Mesenchymal stem cell (in vitro differentiated cells and primary cell): ENCODE data around the gene HSPA9.
A peak's percentile ranks its signal among the peaks of the same experiment; 100 is the strongest.

Experiments
- DNase-seq: peaks from one replicate; pipeline ENCODE4 v3.0.0-alpha.2; 2013
- H2AFZ ChIP-seq: one replicate; pipeline ENCODE4 v1.6.1; 2013; ENCODE audit warnings: low read depth, mild to moderate bottlenecking, control low read depth, inconsistent platforms, low read length, moderate library complexity
- H2AK5ac ChIP-seq: 2 replicates; pipeline ENCODE4 v1.6.1; 2013; ENCODE audit warnings: low read length, moderate library complexity, mild to moderate bottlenecking, inconsistent platforms; ENCODE audit not compliant: severe bottlenecking
- H2BK120ac ChIP-seq: one replicate; pipeline ENCODE4 v1.6.1; 2013; ENCODE audit warnings: low read depth, mild to moderate bottlenecking, inconsistent platforms, low read length, moderate library complexity
- H2BK12ac ChIP-seq, 2 experiments: one replicate each; pipeline ENCODE4 v1.6.1; 2013; ENCODE audit warnings: inconsistent platforms in 2 of 2, low read length in 2 of 2, mild to moderate bottlenecking in 2 of 2, moderate library complexity in 2 of 2, control low read depth in 1 of 2
- H2BK15ac ChIP-seq: one replicate; pipeline ENCODE4 v1.6.1; 2013; ENCODE audit warnings: mild to moderate bottlenecking, low read depth, inconsistent platforms; ENCODE audit not compliant: poor library complexity, severe bottlenecking
- H2BK5ac ChIP-seq: 2 replicates; pipeline ENCODE4 v1.6.1; 2013; ENCODE audit warnings: low read depth, mild to moderate bottlenecking, low read length, control low read depth, inconsistent platforms; ENCODE audit not compliant: poor library complexity, severe bottlenecking
- H3K14ac ChIP-seq, 2 experiments: one replicate each; pipeline ENCODE4 v1.6.1; 2013; ENCODE audit warnings: inconsistent platforms in 2 of 2, low read length in 2 of 2, control low read depth in 1 of 2, mild to moderate bottlenecking in 1 of 2, moderate library complexity in 1 of 2
- H3K18ac ChIP-seq, 2 experiments: one replicate each; pipeline ENCODE4 v1.6.1; 2013; ENCODE audit warnings: inconsistent platforms in 2 of 2, low read length in 2 of 2, control low read depth in 1 of 2, low read depth in 1 of 2, mild to moderate bottlenecking in 1 of 2
- H3K23ac ChIP-seq, 2 experiments: one replicate each; pipeline ENCODE4 v1.6.1; 2013; ENCODE audit warnings: inconsistent platforms in 2 of 2, low read length in 2 of 2, mild to moderate bottlenecking in 2 of 2, moderate library complexity in 2 of 2, control low read depth in 1 of 2
- H3K27ac ChIP-seq: 2 replicates; pipeline ENCODE4 v1.5.1; 2013; ENCODE audit warnings: mild to moderate bottlenecking, moderate library complexity, low read length, control low read depth, inconsistent platforms; ENCODE audit not compliant: poor library complexity, severe bottlenecking
- H3K27me3 ChIP-seq, 2 experiments: 2 replicates each; pipeline versions ENCODE4 v1.6.1 to v1.7.0; 2013; ENCODE audit warnings: low read length in 2 of 2, mild to moderate bottlenecking in 2 of 2, moderate library complexity in 2 of 2, control low read depth in 1 of 2, inconsistent platforms in 1 of 2; ENCODE audit not compliant: control insufficient read depth in 1 of 2, insufficient read depth in 1 of 2
- H3K36me3 ChIP-seq, 2 experiments: 2 replicates each; pipeline versions ENCODE4 v1.6.1 to v1.7.0; 2013; ENCODE audit warnings: low read length in 2 of 2, control low read depth in 1 of 2, inconsistent platforms in 1 of 2, low read depth in 1 of 2, mild to moderate bottlenecking in 1 of 2; ENCODE audit not compliant: insufficient read depth in 2 of 2, control insufficient read depth in 1 of 2
- H3K4ac ChIP-seq, 2 experiments: one replicate each; pipeline ENCODE4 v1.6.1; 2013; ENCODE audit warnings: inconsistent platforms in 2 of 2, low read length in 2 of 2, mild to moderate bottlenecking in 2 of 2, moderate library complexity in 2 of 2, control low read depth in 1 of 2, low read depth in 1 of 2
- H3K4me1 ChIP-seq: 2 replicates; pipeline ENCODE4 v1.6.1; 2013; ENCODE audit warnings: low read depth, low read length, control low read depth; ENCODE audit not compliant: control insufficient read depth, insufficient read depth
- H3K4me2 ChIP-seq: 2 replicates; pipeline ENCODE4 v1.6.1; 2013; ENCODE audit warnings: low read length, mild to moderate bottlenecking, inconsistent platforms; ENCODE audit not compliant: poor library complexity, severe bottlenecking
- H3K4me3 ChIP-seq, 2 experiments: 2 replicates each; pipeline versions ENCODE4 v1.5.1 to v1.7.0; 2013; ENCODE audit warnings: low read length in 2 of 2, mild to moderate bottlenecking in 2 of 2, control low read depth in 1 of 2, low read depth in 1 of 2; ENCODE audit not compliant: insufficient read depth in 1 of 2
- H3K79me1 ChIP-seq: replicated peaks from 2 replicates; pipeline ENCODE4 v1.6.1; 2013; ENCODE audit warnings: mild to moderate bottlenecking, control low read depth, low read length, inconsistent platforms; ENCODE audit not compliant: poor library complexity, severe bottlenecking
- H3K9ac ChIP-seq: 2 replicates; pipeline ENCODE4 v1.7.0; 2013; ENCODE audit warnings: mild to moderate bottlenecking, low read length, moderate library complexity
- H3K9me3 ChIP-seq: 2 replicates; pipeline ENCODE4 v1.7.0; 2013; ENCODE audit warnings: mild to moderate bottlenecking, low read length; ENCODE audit not compliant: control insufficient read depth
- H4K8ac ChIP-seq: one replicate; pipeline ENCODE4 v1.6.1; 2013; ENCODE audit warnings: inconsistent platforms, mild to moderate bottlenecking, low read length, moderate library complexity
- H4K91ac ChIP-seq: one replicate; pipeline ENCODE4 v1.6.1; 2013; ENCODE audit warnings: mild to moderate bottlenecking, low read length, inconsistent platforms
- WGBS: methylation state at CpG from one replicate; pipeline ENCODE4 v1.1.7; 2013; ENCODE audit warnings: mixed read lengths; 5-methylcytosine and 5-hydroxymethylcytosine counted together

HSPA9 gene

DNA sequence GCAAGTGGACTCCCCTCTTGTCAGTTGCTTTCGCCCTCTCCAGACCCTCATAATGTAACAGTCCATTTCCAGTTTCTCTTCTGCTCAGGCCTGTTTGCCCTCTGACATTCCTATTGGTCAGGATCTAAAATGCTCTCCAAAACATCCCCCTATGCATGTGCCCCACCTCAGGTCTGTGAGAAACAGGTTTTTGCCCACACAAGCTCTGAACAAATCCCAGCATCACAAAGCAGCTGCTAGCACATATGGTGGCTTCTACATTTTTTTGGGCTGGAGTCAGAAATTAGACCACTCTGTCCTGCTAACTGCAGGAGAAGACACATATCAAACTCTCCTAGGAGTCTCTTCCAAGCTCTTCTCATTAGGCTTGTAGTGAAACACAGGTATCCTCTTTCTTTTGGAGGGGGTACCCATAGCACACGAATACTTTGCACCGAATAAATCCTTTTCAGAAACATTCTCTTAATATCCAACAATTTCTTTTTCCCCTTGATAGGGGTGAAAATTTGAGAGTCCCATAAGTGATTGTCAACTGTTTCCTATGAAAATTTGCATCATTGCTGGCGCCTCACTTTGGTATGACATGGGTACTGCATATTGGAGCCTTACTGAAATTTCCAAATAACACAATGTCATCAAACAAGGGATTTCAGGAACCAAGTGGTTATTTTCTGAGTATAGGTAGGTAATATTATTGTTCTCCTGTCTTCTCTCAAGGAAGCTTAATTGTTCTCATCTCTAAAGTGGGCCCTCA lies 19.3 kb upstream of the HSPA9 start:
- Histone ChIP-seq H3K27me3 (peaks cover 5 to 9% of the 10 kb centered on the region in 2 experiments), H3K4me2 (no peak overlapping the region), H3K36me3 (no peaks in the 10 kb centered on the region), H2AK5ac (no peak overlapping the region), H2BK15ac (no peak overlapping the region), H3K23ac (no peak overlapping the region), H2AFZ (no peak overlapping the region), H3K9ac (no peak overlapping the region), H3K4ac (no peak overlapping the region), H2BK120ac (no peak overlapping the region), H3K4me3 (no peak overlapping the region), H3K14ac (no peak overlapping the region), H3K27ac (no peak overlapping the region), H4K91ac (no peak overlapping the region), H4K8ac (no peak overlapping the region), H3K4me1 (no peaks in the 10 kb centered on the region), H2BK5ac (no peak overlapping the region), H3K79me1 (no peaks in the 10 kb centered on the region), H3K18ac (no peak overlapping the region), H3K9me3 (no peaks in the 10 kb centered on the region), H2BK12ac (no peak overlapping the region)
- WGBS: 85% methylated on average over 1 of the region's 4 CpGs
- no peak for DNase-seq

DNA sequence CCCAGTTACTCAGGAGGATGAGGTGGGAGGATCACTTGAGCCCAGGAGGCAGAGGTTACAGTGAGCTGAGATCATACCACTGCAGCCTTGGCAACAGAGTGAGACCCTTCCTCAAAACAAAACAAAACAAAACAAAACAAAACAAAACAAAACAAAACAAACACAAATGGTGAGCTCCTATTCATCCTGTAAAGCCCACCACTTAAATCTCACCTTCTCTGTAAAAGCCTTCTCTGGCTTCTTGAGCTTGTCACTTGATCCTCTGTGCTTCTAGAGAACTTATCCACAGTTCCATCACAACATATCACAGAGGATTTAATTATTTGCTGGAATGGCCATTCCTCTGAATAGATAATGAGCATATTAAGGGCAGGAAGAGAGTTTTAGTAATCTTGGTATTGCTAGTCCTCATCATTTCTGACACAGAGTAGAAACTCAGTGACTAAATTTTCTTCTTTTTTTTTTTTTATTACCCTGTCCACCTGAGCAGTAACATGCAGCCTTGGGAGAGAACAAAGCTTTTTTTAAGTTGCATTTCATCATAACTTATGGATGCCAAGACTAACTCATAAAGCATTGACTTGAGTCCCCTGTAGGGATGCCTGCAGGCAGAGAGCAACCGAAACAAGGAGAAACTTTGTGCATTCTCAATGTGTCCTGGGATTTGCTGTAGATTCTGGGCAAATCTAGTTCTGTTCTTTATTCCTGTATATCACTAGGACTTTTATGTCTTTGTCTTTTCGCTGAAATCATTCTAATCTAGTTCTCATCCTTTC lies 13.0 kb upstream of the HSPA9 start:
- H3K9me3 ChIP-seq: no peaks in the 10 kb centered on the region
- no peak overlapping the region for H2BK15ac ChIP-seq

DNA sequence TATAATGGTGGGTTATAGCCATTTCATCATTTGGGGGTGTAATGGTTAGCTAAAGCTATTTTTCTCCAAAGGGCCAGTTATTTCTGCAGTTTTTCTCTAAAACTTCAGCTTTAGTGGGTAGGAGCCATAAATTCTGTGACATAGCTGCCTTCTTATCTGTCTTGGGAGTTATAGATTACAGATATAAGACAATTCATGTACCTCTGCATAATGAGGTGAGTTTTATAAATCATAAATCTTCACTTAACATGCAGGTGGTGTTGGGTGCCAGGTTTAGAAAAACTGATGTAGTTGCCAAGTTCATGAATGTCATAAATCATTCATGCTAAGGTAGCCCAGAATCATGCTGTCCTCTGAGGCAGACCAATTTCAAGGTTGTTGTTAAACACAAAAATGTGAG lies 10.0 kb upstream of the HSPA9 start:
- no peak overlapping the region for H3K4me3 ChIP-seq

More for the DNA sequence above, 13.0 kb upstream of the HSPA9 start:
- Histone ChIP-seq H3K9ac (no peak overlapping the region), H2BK5ac (no peak overlapping the region), H3K23ac (no peak overlapping the region), H3K4me1 (no peaks in the 10 kb centered on the region), H2AK5ac (no peak overlapping the region), H3K79me1 (no peaks in the 10 kb centered on the region), H2BK120ac (no peak overlapping the region), H3K4me3 (no peak overlapping the region), H3K27me3 (no peaks in the 10 kb centered on the region), H3K36me3 (no peaks in the 10 kb centered on the region), H3K18ac (no peak overlapping the region), H3K4ac (no peak overlapping the region), H3K27ac (no peak overlapping the region), H4K8ac (no peak overlapping the region), H4K91ac (no peak overlapping the region), H3K14ac (no peak overlapping the region), H3K4me2 (no peak overlapping the region), H2BK12ac (no peak overlapping the region), H2AFZ (no peak overlapping the region)
- WGBS: 100% methylated on average over 1 of the region's 2 CpGs
- no peak for DNase-seq

DNA sequence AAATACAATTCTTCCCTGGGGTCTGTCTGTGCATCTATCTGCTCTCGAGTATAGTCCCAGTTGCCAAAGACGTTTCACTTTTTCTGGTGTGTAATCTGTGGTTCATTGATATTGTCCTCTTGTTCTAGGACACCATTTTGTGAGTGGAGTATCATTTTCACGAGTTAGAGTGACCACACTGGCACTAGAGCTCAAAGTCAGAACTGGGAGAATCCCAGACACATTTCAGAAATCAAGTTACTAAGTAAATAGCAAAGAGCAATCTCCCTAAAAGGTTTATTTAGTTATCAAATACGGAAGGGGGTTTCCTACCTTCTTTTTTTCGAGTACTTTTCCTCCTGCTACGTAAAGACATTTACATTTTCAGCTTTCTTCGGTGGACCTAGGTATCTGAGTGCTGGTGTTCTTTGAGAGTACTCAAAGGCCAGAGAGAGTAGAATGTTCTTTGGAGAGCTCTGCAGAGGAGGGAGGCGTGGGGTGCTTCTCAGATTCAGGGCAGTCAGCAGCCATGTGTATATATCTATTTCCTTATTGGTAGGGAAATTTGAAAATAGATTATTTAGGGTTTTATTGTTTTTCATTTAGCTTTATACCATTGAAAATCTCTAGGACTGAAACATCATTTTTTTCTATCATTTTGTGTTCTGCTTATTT lies 8.9 kb upstream of the HSPA9 start:
- no peak overlapping the region for H3K4me2 ChIP-seq
- 88% methylated on average over 8 of the region's 8 CpGs for WGBS
- no peak overlapping the region for H2BK15ac ChIP-seq
- H2BK12ac ChIP-seq: no peak overlapping the region
- H3K4ac ChIP-seq: no peak overlapping the region
- H3K36me3 ChIP-seq: no peaks in the 10 kb centered on the region
- no peak overlapping the region for H2BK120ac ChIP-seq
- no peaks in the 10 kb centered on the region for H3K27me3 ChIP-seq
- H4K91ac ChIP-seq: no peak overlapping the region
- no peak overlapping the region for H3K9ac ChIP-seq
- no peak overlapping the region for H3K14ac ChIP-seq
- peak overlapping the region; percentile 16 for H2AFZ ChIP-seq
- no peaks in the 10 kb centered on the region for H3K9me3 ChIP-seq
- no peaks in the 10 kb centered on the region for H3K79me1 ChIP-seq
- DNase-seq: no peak
- no peak overlapping the region for H3K27ac ChIP-seq
- H3K18ac ChIP-seq: no peak overlapping the region
- no peak overlapping the region for H2BK5ac ChIP-seq
- no peak overlapping the region for H3K4me3 ChIP-seq
- no peak overlapping the region for H3K23ac ChIP-seq
- no peak overlapping the region for H4K8ac ChIP-seq
- H2AK5ac ChIP-seq: no peak overlapping the region
- H3K4me1 ChIP-seq: no peaks in the 10 kb centered on the region

More for the DNA sequence above, 10.0 kb upstream of the HSPA9 start:
- Histone ChIP-seq H2AK5ac (no peak overlapping the region), H2AFZ (no peak overlapping the region), H3K9me3 (no peaks in the 10 kb centered on the region), H3K18ac (no peak overlapping the region), H3K14ac (no peak overlapping the region), H4K8ac (no peak overlapping the region), H3K27me3 (no peaks in the 10 kb centered on the region), H3K23ac (no peak overlapping the region), H3K4me2 (no peak overlapping the region), H3K79me1 (no peaks in the 10 kb centered on the region), H3K4me1 (no peaks in the 10 kb centered on the region), H2BK5ac (no peak overlapping the region), H3K4ac (no peak overlapping the region), H3K27ac (no peak overlapping the region), H2BK120ac (no peak overlapping the region), H3K36me3 (no peaks in the 10 kb centered on the region), H2BK12ac (no peak overlapping the region), H2BK15ac (no peak overlapping the region), H3K9ac (no peak overlapping the region), H4K91ac (no peak overlapping the region)
- DNase-seq: no peak
